OCI-LY1 (cell line): ENCODE measurements around the gene ZNF300.

Source experiments
- EZH2 ChIP-seq: fragments of 200-600 bp; sonication (generic), shearing (Covaris generic); IDR thresholded peaks from 2 replicates; pipeline ENCODE4 v1.8.0; 2017; ENCODE audit warnings: borderline replicate concordance, mixed run types, mild to moderate bottlenecking, antibody characterized with exemption, low read length, moderate library complexity, mixed read lengths
- TF ChIP-seq, protein P1 (sequence below): fragments of 200-600 bp; sonication (generic), shearing (Covaris generic); IDR thresholded peaks from 2 replicates; pipeline ENCODE4 v1.5.1; 2017; ENCODE audit warnings: mild to moderate bottlenecking, antibody characterized with exemption, low read length, moderate library complexity, mixed read lengths

- TF ChIP-seq, protein P1, sequence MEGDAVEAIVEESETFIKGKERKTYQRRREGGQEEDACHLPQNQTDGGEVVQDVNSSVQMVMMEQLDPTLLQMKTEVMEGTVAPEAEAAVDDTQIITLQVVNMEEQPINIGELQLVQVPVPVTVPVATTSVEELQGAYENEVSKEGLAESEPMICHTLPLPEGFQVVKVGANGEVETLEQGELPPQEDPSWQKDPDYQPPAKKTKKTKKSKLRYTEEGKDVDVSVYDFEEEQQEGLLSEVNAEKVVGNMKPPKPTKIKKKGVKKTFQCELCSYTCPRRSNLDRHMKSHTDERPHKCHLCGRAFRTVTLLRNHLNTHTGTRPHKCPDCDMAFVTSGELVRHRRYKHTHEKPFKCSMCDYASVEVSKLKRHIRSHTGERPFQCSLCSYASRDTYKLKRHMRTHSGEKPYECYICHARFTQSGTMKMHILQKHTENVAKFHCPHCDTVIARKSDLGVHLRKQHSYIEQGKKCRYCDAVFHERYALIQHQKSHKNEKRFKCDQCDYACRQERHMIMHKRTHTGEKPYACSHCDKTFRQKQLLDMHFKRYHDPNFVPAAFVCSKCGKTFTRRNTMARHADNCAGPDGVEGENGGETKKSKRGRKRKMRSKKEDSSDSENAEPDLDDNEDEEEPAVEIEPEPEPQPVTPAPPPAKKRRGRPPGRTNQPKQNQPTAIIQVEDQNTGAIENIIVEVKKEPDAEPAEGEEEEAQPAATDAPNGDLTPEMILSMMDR = no peak
- TF ChIP-seq EZH2 = no peak
Observed at GRCh38 chr5:150901446-150901845, 3.3 kb downstream of the ZNF300 start.
